HG03103 (cell line): ENCODE results near the gene WWOX.
"Not testable (repeated sequence)": the region's sequence is repeated elsewhere in the genome, so short reads cannot be mapped to it uniquely, and the experiment has no call there.

Experiments used
- ATAC-seq: cut with Tn5 transposase; IDR thresholded peaks from one replicate; pipeline ENCODE4 v1.9.1; 2021; ENCODE audit warnings: low read depth; ENCODE audit not compliant: unreplicated experiment

The WWOX gene

GRCh38 chr16:78099271-78100111, at the start of gene WWOX:
WWOX (plus strand) TSS chr16:78099654.
- ATAC-seq, result peak; percentile 94

DNA sequence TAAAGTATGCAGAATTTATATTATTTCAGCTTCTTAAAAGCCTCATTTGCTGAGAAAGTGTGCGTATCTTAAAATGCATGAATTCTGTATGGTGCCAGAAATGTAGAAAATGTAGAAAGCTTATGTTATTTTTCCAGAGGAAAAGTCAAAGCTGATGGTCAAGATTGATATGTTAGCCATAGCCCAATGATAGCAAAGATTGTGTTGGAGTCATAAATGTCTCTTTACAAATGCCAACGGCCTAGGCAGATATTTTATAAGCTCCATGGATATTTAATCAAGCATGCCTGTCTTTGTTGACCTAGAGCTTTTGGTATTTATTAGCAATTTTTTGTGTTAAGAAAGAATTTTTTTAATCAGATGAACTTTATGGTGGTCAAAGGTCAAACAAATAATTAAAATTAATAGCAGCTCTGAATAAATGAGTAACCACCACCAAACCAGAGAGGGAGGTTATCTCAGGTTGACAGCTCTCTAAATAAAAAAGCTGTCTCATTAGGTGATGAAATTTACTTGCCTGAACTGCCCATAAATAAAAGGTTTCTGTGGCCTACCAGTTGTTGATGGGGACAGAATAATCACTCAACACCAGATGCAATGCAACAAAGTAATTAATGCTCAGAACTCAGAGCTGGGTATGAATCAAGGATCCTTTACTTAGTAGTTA, 48.6 kb upstream of the WWOX start:
- ATAC-seq, result no peak

- ATAC-seq, result no peak
Observed at GRCh38 chr16:78057803-78058564, 41.5 kb upstream of the WWOX start.

DNA sequence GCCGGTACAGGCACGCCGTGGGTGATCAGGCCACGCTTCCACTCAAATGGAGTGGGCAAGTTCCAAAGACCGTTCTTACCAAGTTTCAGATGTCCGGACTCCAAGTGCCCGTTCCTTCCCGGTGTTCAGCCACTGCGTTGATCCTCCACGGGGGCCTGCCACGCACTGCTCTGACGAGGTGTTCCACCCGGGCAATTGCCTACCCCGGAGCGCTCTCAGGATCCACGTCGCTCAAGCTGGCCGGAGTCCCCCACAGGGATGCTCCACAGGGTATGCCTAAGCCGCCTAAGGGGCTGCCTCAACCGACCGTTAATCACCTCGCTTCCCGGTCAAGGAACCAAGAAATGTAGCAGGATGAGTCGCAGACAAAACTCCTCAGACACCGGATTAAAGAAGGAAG, 39.6 kb upstream of the WWOX start:
- not testable (repeated sequence) for ATAC-seq

DNA sequence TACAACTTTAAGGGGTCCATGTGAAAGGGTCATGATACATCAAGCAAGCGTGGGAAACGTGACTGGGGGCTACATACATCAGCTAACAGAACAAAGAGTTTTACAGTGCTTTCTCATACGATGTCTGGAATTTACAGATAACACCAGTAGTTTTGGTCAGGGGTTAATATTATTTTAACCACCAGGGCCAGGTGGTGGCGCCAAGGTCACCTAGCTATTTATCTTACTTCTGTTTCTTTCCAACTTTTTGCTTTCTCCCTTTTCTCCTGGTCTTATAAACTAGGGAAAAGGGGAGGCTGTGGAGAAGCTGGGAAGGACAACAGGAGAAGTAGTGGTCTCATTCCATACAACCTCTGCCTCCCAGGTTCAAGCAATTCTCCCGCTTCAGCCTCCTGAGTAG, 39.2 kb upstream of the WWOX start:
- no peak for ATAC-seq

DNA sequence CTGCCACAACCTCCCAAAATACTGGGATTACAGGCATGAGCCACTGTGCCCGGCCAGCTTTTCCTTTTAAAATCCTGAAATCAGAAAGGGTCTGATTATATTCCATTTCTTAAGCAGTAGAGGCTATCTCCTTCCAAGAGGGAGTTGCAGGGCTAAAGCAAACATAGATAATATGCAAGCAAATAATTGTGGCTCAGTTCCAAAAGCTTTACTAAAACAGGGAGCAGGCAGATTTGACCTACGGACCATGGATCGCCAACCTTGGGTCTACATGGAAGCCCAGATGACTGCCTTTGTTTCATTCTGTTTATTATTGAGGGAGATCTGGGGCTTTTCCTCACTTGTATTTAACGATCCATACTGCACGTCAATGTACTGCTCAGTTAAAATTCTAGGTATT, 38.6 kb upstream of the WWOX start:
- no peak for ATAC-seq

GRCh38 chr16:78065319-78065718, 34.1 kb upstream of the WWOX start:
- no peak for ATAC-seq

DNA sequence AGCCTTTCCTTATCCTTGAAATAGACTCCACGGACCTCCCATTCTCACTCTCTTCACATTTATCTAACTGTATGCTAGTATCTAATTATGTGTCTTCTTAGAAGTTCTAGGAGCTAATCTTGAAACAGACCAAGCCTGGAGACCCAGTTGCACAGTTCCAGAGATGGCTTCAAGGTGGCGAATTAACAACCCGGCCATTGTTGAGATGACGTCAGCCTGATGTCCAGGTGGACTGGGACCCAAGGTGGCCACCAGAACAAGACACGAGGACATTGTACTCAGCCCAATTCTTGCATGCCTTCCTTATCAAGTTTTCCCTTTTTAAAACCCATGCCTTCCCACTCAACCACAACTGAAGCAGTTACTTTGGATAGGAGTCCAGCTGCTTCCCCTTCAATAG, 29.5 kb upstream of the WWOX start:
- no peak for ATAC-seq

DNA sequence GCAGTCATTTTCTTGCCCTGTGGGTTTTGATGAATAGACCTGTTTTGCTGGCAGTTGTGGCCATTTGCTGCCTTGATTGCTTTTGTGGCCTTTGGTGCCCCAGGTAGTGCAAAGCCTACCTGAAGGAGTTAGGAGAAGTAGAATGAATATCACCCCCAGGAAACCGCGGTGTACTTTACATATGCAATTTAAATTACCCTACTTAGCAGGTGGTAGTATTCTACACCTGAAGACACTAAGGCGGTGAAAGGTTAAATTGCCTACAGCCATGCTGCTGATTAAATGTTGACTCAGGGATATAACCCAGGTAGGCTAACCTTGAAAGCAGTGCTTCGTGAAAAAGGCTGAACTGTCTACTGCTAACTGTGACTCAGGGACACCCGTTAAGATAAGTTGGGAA, 27.2 kb upstream of the WWOX start:
- no peak for ATAC-seq

DNA sequence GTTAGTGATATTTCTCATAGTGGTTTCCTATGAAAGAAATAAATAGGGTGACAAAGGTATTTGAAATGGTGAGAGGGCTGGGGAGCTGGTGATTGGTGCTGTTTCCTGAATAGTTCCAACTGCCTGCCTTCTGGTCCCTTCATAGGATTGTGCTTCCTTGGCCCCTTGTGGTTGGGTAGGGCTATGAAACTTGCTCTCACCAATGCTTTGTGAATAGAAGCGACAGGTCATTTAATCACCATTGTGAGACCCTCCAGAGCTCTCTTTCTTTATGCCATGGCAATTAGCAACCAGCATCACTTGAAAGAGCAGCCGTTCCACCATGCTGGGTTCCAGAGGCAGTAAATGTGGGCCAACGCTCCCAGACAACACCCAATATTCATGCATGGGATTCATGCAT, 23.7 kb upstream of the WWOX start:
- ATAC-seq, result no peak

GRCh38 chr16:78081341-78081740, 18.1 kb upstream of the WWOX start:
- no peak for ATAC-seq

DNA sequence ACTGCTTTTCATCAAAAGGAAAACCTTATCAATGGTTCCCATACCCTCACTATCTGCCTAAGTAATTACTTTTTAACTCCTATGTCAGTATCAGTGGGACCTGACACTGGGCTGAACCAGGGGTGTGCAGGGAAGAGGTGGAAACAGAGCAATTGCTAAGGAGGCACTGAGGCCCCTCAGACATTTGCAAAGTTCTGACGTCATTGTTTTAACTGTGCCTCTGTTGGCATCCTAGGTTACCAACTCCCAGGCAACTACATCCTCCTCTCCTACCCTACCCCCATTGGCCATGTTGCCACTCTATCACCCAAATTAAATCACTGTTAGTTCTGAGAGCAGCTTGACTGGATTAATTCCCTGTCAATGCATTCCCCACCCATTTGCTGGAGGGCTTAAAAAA, 8.0 kb upstream of the WWOX start:
- ATAC-seq, result no peak

GRCh38 chr16:78092758-78093157, 6.7 kb upstream of the WWOX start:
- no peak for ATAC-seq

- no peak for ATAC-seq
Observed at GRCh38 chr16:78094166-78094565, 5.3 kb upstream of the WWOX start.

GRCh38 chr16:78094998-78095397, 4.5 kb upstream of the WWOX start:
- no peak for ATAC-seq

GRCh38 chr16:78096386-78096785, 3.1 kb upstream of the WWOX start:
- ATAC-seq, result no peak

GRCh38 chr16:78097548-78097947, 1.9 kb upstream of the WWOX start:
- ATAC-seq, result no peak

- no peak for ATAC-seq
Observed at GRCh38 chr16:78098087-78098486, 1.4 kb upstream of the WWOX start.

GRCh38 chr16:78098595-78099270, 721 bp upstream of the WWOX start:
- ATAC-seq, result no peak

DNA sequence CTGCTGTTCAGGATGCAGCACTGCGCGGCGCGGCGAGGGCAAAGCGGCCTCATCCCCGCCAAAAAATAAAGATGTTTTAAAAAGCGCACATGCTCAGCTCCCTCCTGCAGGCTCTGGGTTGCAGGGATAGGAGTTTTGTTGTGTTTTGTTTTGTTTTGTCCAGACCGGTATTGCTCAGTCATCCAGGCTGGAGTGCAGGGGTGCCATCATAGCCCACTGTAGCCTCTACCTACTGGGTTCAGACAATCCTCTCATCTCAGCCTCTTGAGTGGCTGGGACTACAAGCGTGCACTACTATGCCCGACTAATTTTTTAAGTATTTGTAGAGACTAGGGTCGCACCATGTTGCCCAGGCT, 636 bp downstream of the WWOX start:
- ATAC-seq, result peak; percentile 28

GRCh38 chr16:78102122-78102660, 2.7 kb downstream of the WWOX start:
- ATAC-seq, result no peak
